Kidney (tissue), 14 donors: ENCODE data around the gene SNX1. TPM values are rescaled to one million over a fixed set of nuclear protein-coding genes. Genes with fewer than 3 reads are reported as not detected.
"Not testable (repeated sequence)": the region's sequence is repeated elsewhere in the genome, so short reads cannot be mapped to it uniquely, and the experiment has no call there.

Experiments used
- DNase-seq, 5 donors: peaks; one replicate each; pipeline ENCODE4 v3.0.0-alpha.2; 2013 to 2020
- FAIRE-seq: peaks from 2 replicates; lab custom pipeline; 2012; peaks lifted over from hg19 to GRCh38; lab: Jason Lieb, UNC
- H3K27ac ChIP-seq, 2 donors: one replicate each; pipeline ENCODE4 v1.7.0; 2013; ENCODE audit warnings: low read depth in 2 of 2, low read length in 2 of 2, inconsistent platforms in 1 of 2
- H3K27me3 ChIP-seq: one replicate; pipeline ENCODE4 v1.7.1; 2013; ENCODE audit warnings: low read length, inconsistent platforms; ENCODE audit not compliant: control insufficient read depth, insufficient read depth
- H3K36me3 ChIP-seq, 3 donors: one replicate each; pipeline versions ENCODE4 v1.7.0 to v1.7.1; 2013; ENCODE audit warnings: low read length in 3 of 3, control low read depth in 1 of 3, inconsistent platforms in 1 of 3; ENCODE audit not compliant: insufficient read depth in 3 of 3, control insufficient read depth in 2 of 3
- H3K4me1 ChIP-seq, 3 donors: one replicate each; pipeline versions ENCODE4 v1.7.0 to v1.7.1; 2013; ENCODE audit warnings: low read length in 3 of 3, inconsistent platforms in 1 of 3, low read depth in 1 of 3; ENCODE audit not compliant: control insufficient read depth in 2 of 3, insufficient read depth in 2 of 3
- H3K4me3 ChIP-seq, 3 donors: one replicate each; pipeline versions ENCODE4 v1.7.0 to v1.8.1; 2013; ENCODE audit warnings: low read length in 3 of 3, control low read depth in 1 of 3, inconsistent platforms in 1 of 3
- H3K9ac ChIP-seq, 3 donors: one replicate each; pipeline versions ENCODE4 v1.7.0 to v1.7.1; 2013; ENCODE audit warnings: low read length in 3 of 3, control low read depth in 1 of 3, inconsistent platforms in 1 of 3
- H3K9me3 ChIP-seq, 3 donors: one replicate each; pipeline versions ENCODE4 v1.7.0 to v1.7.1; 2013; ENCODE audit warnings: low read length in 3 of 3, control low read depth in 1 of 3, inconsistent platforms in 1 of 3; ENCODE audit not compliant: control insufficient read depth in 2 of 3, insufficient read depth in 1 of 3
- intact Hi-C: fragments of 100-400 bp; cut with DNase I; formaldehyde crosslinking; loops from one replicate; pipeline ENCODE4 v1.11.1; 2022
- polyA plus RNA-seq: library from polyadenylated mRNA; stranded (reverse); fragments of 350-450 nt; fragmentation: Illumina TruSeq; extraction: RNeasy Lipid Tissue Mini Kit (QIAGEN cat#74804); gene quantifications from one replicate; pipeline ENCODE4 v1.2.3, GENCODE V29; 2014; ENCODE audit warnings: low read depth, low replicate concordance; ENCODE audit not compliant: insufficient read depth
- total RNA-seq: library from RNA; stranded (reverse); fragmentation: NEBNext Ultra II Directional; extraction: Animal tissue kit (Norgen Biotek cat#: 25700); gene quantifications from one replicate; pipeline ENCODE4 v1.2.1, GENCODE V29; 2021
- TF ChIP-seq, protein P1 (sequence below): IDR thresholded peaks from 3 replicates; pipeline ENCODE4 v1.5.1; 2012; ENCODE audit warnings: mild to moderate bottlenecking, moderate library complexity, borderline replicate concordance; ENCODE audit not compliant: insufficient read depth; ENCODE audit errors: extremely low read depth
- donor health status: control.
- donor health status: control.
- donor health status: control.
- donor health status: control.
- donor health status: control.
- donor health status: DM: yes; HTN: yes; CAD: no.
- donor health status: Normal renal cell carcinoma (clear cell type).

SNX1 gene
- total and polyA plus RNA-seq, 2 donors from 2014 or later = 81.2 to 148 TPM

DNA sequence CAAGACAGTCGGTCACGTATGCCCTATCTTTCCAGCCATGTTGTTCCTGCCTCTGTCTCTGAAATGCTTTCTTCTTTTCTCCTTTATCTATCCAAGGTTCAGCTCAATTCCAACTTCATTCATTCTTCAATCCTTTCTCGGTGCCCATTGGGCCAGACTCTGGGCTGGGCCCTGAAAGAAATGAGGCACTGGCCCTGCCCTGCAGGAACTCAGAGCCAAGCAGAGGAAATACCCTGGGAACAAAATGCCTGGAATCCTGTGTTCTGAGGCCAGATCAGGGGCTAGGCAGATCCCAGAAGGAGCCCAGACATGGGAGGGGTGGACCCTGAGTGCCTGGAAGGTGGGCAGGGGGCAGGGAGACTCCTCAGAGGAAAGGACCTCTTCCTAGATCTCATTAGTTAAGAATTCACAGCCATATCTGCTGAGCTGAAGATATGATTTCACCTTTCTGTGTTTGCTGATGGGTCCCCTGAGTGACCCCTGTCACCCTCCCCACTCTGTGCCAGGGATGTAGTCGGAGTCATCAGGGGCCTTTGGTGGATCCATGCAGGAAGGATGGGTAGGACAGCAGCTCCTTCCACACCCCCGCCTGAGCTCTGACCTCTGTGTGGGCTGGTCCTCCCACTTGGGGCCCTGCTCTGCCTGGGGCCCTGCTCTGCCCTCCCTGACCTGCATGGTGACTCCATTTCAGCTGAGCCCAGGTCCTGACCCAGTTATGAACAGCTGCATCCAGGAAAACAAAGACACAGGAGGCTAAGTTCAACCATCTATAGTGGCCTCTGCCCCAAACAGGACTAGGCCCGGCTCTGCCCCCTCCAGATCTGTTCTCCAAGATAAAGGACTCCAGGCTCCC is 44.1 kb upstream of the SNX1 start:
- TF ChIP-seq, protein P1, sequence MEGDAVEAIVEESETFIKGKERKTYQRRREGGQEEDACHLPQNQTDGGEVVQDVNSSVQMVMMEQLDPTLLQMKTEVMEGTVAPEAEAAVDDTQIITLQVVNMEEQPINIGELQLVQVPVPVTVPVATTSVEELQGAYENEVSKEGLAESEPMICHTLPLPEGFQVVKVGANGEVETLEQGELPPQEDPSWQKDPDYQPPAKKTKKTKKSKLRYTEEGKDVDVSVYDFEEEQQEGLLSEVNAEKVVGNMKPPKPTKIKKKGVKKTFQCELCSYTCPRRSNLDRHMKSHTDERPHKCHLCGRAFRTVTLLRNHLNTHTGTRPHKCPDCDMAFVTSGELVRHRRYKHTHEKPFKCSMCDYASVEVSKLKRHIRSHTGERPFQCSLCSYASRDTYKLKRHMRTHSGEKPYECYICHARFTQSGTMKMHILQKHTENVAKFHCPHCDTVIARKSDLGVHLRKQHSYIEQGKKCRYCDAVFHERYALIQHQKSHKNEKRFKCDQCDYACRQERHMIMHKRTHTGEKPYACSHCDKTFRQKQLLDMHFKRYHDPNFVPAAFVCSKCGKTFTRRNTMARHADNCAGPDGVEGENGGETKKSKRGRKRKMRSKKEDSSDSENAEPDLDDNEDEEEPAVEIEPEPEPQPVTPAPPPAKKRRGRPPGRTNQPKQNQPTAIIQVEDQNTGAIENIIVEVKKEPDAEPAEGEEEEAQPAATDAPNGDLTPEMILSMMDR = no peak
- no peak overlapping the region for H3K9ac ChIP-seq

DNA sequence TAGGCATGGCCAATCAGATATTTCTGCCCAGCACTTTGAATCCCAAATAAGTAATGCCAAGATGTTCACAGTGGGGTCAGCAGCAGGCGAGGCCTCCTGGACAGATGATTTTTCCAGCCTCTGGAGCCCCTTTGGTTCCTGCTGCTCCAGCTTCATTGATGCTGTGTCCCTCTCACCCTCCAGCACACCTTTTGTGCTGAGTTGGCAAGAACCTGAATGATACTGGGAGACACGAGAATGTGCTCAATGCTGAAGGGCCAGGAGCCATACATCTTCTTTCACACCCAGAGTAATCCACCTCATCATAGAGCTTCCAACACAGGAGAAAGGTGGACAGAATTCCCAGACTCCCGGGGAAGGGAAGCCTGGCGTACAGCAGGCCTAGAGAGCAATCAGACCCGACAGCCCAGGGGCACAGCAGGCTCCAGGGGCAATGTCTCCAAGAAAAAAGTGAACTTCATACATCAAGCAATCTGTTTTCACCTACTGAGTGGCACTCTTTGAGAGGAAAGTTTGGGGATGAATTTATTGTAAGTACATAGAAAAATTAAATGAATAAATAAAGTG is 42.8 kb upstream of the SNX1 start:
- FAIRE-seq (no peak), DNase-seq (no peak)
- H3K4me3 ChIP-seq = no peak overlapping the region
- no peaks in the 10 kb centered on the region for H3K4me1 ChIP-seq
- no peak overlapping the region for H3K27ac ChIP-seq
- intact Hi-C loops = no loop called here
- no peaks in the 10 kb centered on the region for H3K27me3 ChIP-seq
- TF ChIP-seq, protein P1 = no peak
- no peaks in the 10 kb centered on the region for H3K36me3 ChIP-seq
- no peak overlapping the region for H3K9ac ChIP-seq
- H3K9me3 ChIP-seq = no peaks in the 10 kb centered on the region

More for the DNA sequence above, 44.1 kb upstream of the SNX1 start:
- FAIRE-seq (no peak), DNase-seq (no peak)
- Histone ChIP-seq H3K4me3 (no peak overlapping the region), H3K9me3 (no peaks in the 10 kb centered on the region), H3K4me1 (peaks cover 0 to 6% (median 0%) of the 10 kb centered on the region in 3 donors), H3K27me3 (no peaks in the 10 kb centered on the region), H3K27ac (no peak overlapping the region), H3K36me3 (no peaks in the 10 kb centered on the region)
- intact Hi-C loops = no loop called here

DNA sequence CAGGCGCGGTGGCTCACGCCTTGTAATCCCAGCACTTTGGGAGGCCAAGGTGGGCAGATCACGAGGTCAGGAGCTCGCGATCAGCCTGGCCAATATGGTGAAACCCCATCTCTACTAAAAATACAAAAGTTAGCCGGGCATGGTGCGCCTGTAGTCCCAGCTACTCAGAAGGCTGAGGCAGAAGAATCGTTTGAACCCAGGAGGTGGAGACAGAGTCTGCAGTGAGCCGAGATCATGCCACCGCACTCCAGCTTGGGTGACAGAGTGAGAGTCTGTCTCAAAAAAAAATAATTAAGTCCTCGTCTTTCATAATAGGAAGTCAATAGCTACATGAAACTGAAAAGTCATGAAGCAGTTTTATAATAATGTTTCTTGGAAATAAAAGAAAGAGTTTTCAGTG is 42.1 kb upstream of the SNX1 start:
- H3K9ac ChIP-seq, H3K36me3 ChIP-seq, H3K27ac ChIP-seq, H3K27me3 ChIP-seq, intact Hi-C loops, H3K9me3 ChIP-seq, FAIRE-seq, H3K4me3 ChIP-seq, DNase-seq, H3K4me1 ChIP-seq: not testable (repeated sequence)

DNA sequence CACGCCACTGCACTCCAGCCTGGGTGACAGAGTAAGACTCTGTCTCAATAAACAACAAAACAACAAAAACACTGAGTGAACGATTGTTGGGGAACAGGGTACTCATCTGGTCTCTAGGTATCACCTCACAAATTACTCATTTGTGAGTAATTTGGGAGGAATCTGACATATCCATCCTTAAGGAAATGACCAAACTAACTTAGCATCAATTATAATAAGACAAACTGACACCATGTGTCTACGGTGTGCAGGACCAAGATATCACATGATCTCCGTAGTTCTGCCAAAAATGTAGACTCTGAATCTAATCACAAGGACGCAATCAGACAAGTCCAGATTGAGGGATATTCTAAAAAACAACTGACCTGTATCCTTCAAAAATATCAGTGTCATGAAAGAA is 37.5 kb upstream of the SNX1 start:
- Histone ChIP-seq H3K9me3 (no peaks in the 10 kb centered on the region), H3K27ac (no peak overlapping the region), H3K9ac (no peak overlapping the region), H3K4me3 (no peak overlapping the region), H3K36me3 (no peaks in the 10 kb centered on the region), H3K4me1 (no peaks in the 10 kb centered on the region), H3K27me3 (no peaks in the 10 kb centered on the region)
- DNase-seq = no peak
- no peak for FAIRE-seq
- TF ChIP-seq, protein P1 = no peak
- intact Hi-C loops = no loop called here

DNA sequence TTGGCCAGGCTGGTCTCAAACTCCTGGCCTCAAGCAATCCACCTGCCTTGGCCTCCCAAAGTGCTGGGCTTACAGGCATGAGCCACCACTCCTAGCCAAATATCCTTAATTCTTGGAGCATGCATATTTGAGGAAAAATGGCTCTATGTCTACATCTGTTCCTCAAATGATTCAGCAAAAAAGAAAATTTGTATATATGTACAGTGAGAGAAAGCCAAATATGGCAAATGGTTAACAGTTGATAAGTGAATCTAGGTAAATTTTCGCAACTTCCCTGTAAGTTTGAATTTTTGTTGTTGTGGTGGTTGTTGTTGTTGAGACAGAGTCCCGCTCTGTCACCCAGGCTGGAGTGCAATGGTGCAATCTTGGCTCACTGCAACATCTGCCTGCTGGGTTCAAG is 36.7 kb upstream of the SNX1 start:
- H3K27ac ChIP-seq, H3K36me3 ChIP-seq, H3K9ac ChIP-seq, H3K9me3 ChIP-seq, H3K4me1 ChIP-seq, H3K27me3 ChIP-seq, H3K4me3 ChIP-seq, DNase-seq, intact Hi-C loops, FAIRE-seq: not testable (repeated sequence)
